ENCODE results near the gene USP50.
"Not testable (repeated sequence)": the region's sequence is repeated elsewhere in the genome, so short reads cannot be mapped to it uniquely, and the experiment has no call there.

Gene USP50

GRCh38 chr15:50503144-50503543 is 43.3 kb downstream of the USP50 start:
- no peak for DNase-seq (ENCODE audit: low read depth)

GRCh38 chr15:50501815-50502214 is 44.7 kb downstream of the USP50 start:
- DNase-seq (ENCODE audit: low read depth): no peak

- DNase-seq (ENCODE audit: low read depth): no peak
Measured at GRCh38 chr15:50500352-50500751, 46.1 kb downstream of the USP50 start.

- DNase-seq (ENCODE audit: low read depth): no peak
Measured at GRCh38 chr15:50496692-50497091, 49.8 kb downstream of the USP50 start.

- not testable (repeated sequence) for DNase-seq (ENCODE audit: low read depth)
Measured at GRCh38 chr15:50494547-50494946, 51.9 kb downstream of the USP50 start.

- no peak for DNase-seq (ENCODE audit: low read depth)
Measured at GRCh38 chr15:50493625-50494024, 52.8 kb downstream of the USP50 start.

GRCh38 chr15:50487287-50487686 is 59.2 kb downstream of the USP50 start:
- no peak for DNase-seq (ENCODE audit: low read depth)

GRCh38 chr15:50485389-50485788 is 61.1 kb downstream of the USP50 start:
- no peak for DNase-seq (ENCODE audit: low read depth)

- no peak for DNase-seq (ENCODE audit: low read depth)
Measured at GRCh38 chr15:50484781-50485180, 61.7 kb downstream of the USP50 start.

GRCh38 chr15:50476143-50476542 is 70.3 kb downstream of the USP50 start:
- no peak for DNase-seq (ENCODE audit: low read depth)

GRCh38 chr15:50471072-50471471 is 75.4 kb downstream of the USP50 start:
- DNase-seq (ENCODE audit: low read depth): no peak

- peak; percentile 35 for DNase-seq (ENCODE audit: low read depth)
Measured at GRCh38 chr15:50463423-50464358, 82.8 kb downstream of the USP50 start.

- DNase-seq (ENCODE audit: low read depth): peak; percentile 18
Measured at GRCh38 chr15:50458348-50459112, 87.9 kb downstream of the USP50 start.

GRCh38 chr15:50452927-50453326 is 93.5 kb downstream of the USP50 start:
- DNase-seq (ENCODE audit: low read depth): peak; percentile 33
